ENCODE measurements around the gene ZNHIT2. TPM values are rescaled to one million over a fixed set of nuclear protein-coding genes. Genes with fewer than 3 reads are reported as not detected.

Gene ZNHIT2
- total RNA-seq, 4 donors from 2014 or later: 4.6 to 9.6 (median 5.7) TPM; not detected in 1

DNA sequence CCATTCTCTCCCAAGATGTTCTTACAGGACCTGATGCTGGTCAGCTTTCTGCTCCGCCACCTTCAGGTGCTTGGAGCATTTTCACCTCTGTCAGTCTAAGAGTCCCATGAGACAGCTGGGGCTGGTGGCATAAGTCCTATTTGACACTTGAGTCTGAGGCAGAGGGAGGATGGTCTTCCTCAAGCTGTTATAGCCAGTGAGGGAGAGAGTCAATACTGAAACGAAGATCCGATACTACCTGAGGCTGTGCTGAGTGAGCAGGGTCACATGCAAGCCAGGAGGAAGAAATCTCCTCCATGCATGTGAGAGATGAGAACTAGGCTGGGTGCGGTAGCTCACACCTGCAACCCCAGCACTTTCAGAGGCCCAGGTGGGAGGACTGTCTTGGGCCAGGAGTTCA lies 27.9 kb downstream of the ZNHIT2 start:
- intact Hi-C loops (cut with DNase I; ENCODE audit: low total_unique reads): no loop called here
- TF ChIP-seq, protein P1, sequence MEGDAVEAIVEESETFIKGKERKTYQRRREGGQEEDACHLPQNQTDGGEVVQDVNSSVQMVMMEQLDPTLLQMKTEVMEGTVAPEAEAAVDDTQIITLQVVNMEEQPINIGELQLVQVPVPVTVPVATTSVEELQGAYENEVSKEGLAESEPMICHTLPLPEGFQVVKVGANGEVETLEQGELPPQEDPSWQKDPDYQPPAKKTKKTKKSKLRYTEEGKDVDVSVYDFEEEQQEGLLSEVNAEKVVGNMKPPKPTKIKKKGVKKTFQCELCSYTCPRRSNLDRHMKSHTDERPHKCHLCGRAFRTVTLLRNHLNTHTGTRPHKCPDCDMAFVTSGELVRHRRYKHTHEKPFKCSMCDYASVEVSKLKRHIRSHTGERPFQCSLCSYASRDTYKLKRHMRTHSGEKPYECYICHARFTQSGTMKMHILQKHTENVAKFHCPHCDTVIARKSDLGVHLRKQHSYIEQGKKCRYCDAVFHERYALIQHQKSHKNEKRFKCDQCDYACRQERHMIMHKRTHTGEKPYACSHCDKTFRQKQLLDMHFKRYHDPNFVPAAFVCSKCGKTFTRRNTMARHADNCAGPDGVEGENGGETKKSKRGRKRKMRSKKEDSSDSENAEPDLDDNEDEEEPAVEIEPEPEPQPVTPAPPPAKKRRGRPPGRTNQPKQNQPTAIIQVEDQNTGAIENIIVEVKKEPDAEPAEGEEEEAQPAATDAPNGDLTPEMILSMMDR (IDR thresholded peaks at IDR 0.05): no peak
- TF ChIP-seq POLR2A (IDR thresholded peaks at IDR 0.05): no peak
- no peaks in the 10 kb centered on the region for H3K27me3 ChIP-seq
- no peak overlapping the region for H3K4me3 ChIP-seq
- peaks cover 0 to 4% of the 10 kb centered on the region in 2 donors for H3K4me1 ChIP-seq
- no peaks in the 10 kb centered on the region for H3K9me3 ChIP-seq
- H3K27ac ChIP-seq: no peak overlapping the region
- no peaks in the 10 kb centered on the region for H3K36me3 ChIP-seq
- no peak for DNase-seq

DNA sequence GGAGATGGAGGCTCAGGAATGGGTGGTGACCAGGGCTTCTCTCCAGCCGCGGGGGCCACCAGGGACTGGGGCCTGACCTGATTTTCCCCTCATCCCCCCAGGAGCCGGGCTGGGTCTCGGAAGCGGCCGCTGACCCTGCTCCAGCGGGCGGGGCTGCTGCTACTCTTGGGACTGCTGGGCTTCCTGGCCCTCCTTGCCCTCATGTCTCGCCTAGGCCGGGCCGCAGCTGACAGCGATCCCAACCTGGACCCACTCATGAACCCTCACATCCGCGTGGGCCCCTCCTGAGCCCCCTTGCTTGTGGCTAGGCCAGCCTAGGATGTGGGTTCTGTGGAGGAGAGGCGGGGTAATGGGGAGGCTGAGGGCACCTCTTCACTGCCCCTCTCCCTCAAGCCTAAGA lies 29.7 kb downstream of the ZNHIT2 start:
- TF ChIP-seq POLR2A (IDR thresholded peaks at IDR 0.05): no peak
- TF ChIP-seq, protein P1 (IDR thresholded peaks at IDR 0.05): no peak
- no peaks in the 10 kb centered on the region for H3K36me3 ChIP-seq
- intact Hi-C loops (cut with DNase I; ENCODE audit: low total_unique reads): no loop called here

DNA sequence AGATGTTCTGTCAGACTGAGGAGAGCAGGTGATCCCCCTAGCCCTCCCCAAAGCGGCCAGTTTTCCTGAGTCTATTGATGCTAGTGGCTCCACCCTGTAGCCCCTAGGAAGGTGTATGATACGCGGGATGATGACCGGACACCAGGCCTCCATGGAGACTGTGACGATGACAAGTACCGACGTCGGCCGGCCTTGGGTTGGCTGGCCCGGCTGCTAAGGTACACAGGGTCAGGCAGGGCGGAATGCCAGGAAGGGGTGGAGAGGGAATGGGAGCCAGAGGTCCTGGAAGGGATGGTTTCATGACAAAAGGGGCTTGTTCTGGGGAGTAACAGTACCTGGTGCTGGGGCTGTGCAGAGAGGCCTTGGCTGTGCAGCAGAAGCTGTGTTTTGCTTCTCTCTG lies 30.3 kb downstream of the ZNHIT2 start:
- TF ChIP-seq POLR2A (IDR thresholded peaks at IDR 0.05): no peak
- TF ChIP-seq, protein P1 (IDR thresholded peaks at IDR 0.05): no peak
- Histone ChIP-seq H3K4me1 (peaks cover 0 to 6% of the 10 kb centered on the region in 2 donors), H3K27ac (no peak overlapping the region), H3K4me3 (no peak overlapping the region), H3K36me3 (no peaks in the 10 kb centered on the region), H3K27me3 (no peaks in the 10 kb centered on the region), H3K9me3 (no peaks in the 10 kb centered on the region)
- no peak for DNase-seq
- intact Hi-C loops (cut with DNase I; ENCODE audit: low total_unique reads): no loop called here

More for the DNA sequence above, 29.7 kb downstream of the ZNHIT2 start:
- DNase-seq: no peak
- H3K9me3 ChIP-seq: no peaks in the 10 kb centered on the region
- H3K27me3 ChIP-seq: no peaks in the 10 kb centered on the region
- peaks cover 0 to 6% of the 10 kb centered on the region in 2 donors for H3K4me1 ChIP-seq
- H3K27ac ChIP-seq: no peak overlapping the region
- no peak overlapping the region for H3K4me3 ChIP-seq

DNA sequence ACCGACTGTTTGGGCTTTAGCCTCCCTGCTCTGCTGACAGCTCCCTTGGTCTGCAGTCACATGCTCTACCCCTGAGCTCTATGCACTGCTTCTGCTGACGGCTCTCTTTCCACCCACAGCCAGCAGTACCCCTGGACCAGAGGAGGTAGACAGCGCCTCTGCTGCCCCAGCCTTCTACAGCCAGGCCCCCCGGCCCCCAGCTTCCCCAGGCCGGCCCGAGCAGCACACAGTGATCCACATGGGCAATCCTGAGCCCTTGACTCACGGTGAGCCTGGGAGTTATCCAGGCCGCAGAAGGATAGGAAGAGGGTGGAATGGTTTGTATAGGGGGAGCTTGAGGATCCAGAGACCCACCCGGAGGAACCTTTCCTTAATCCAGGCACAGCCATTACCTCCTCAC lies 30.7 kb downstream of the ZNHIT2 start:
- no peaks in the 10 kb centered on the region for H3K9me3 ChIP-seq
- intact Hi-C loops (cut with DNase I; ENCODE audit: low total_unique reads): no loop called here
- no peak for DNase-seq
- TF ChIP-seq POLR2A (IDR thresholded peaks at IDR 0.05): no peak
- TF ChIP-seq, protein P1 (IDR thresholded peaks at IDR 0.05): no peak
- H3K4me1 ChIP-seq: peaks cover 0 to 6% of the 10 kb centered on the region in 2 donors
- no peaks in the 10 kb centered on the region for H3K27me3 ChIP-seq
- no peak overlapping the region for H3K4me3 ChIP-seq
- H3K36me3 ChIP-seq: no peaks in the 10 kb centered on the region
- H3K27ac ChIP-seq: no peak overlapping the region

DNA sequence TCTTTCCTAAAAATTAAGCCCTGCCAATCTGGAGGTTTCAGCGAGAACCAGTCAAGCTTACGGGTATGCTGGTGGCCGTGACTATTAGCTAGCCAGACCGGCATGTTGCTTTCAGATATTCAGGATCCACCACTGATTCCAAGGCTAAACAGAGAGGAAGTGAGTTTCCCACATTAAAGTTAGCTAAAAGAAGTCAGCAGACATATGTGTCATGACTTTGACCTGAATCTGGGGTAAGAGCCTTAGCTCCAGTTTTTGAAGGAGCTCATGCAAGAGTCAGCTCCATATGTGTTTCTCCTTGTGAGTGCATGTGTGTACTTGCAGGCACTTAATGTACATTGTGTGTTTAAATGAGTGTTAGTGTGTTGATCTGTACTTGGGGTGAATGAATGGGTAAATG lies 32.1 kb downstream of the ZNHIT2 start:
- intact Hi-C loops (cut with DNase I; ENCODE audit: low total_unique reads): no loop called here
- Histone ChIP-seq H3K4me3 (no peak overlapping the region), H3K4me1 (peaks cover 0 to 6% of the 10 kb centered on the region in 2 donors), H3K27ac (no peak overlapping the region), H3K9me3 (no peaks in the 10 kb centered on the region), H3K27me3 (no peaks in the 10 kb centered on the region), H3K36me3 (no peaks in the 10 kb centered on the region)
- DNase-seq: no peak
- TF ChIP-seq POLR2A (IDR thresholded peaks at IDR 0.05): no peak
- TF ChIP-seq, protein P1 (IDR thresholded peaks at IDR 0.05): no peak
